ENCODE measurements around the gene RNF38. TPM values are rescaled to one million over a fixed set of nuclear protein-coding genes. Genes with fewer than 3 reads are reported as not detected.

RNF38 gene
- total and polyA plus RNA-seq, 10 donors = 9.5 to 67.1 (median 46.4) TPM

DNA sequence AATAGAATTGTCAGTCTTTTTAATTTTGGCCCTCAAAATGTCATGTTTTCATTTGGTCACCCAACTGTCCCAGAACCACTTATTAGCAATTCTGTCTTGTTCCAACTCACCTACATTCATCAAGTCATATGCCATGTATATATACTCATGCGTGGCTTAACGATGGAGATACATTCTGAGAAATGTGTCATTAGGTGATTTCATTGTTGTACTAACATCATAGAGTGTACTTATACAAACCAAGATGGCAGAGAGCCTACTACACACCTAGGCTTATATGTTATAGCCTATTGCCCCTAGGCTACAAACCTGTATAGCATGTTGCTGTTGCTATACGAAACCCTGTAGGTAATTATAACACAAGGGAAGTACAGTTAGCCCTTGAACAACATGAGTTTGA, 36.6 kb downstream of the RNF38 start:
- 95% methylated on average over 3 of the region's 3 CpGs; no CpG with 5 or more reads in 4 of the 5 donors for WGBS, 5 donors
- no peak for DNase-seq
- Histone ChIP-seq H3K4me1 (no peaks in the 10 kb centered on the region), H3K36me3 (peaks cover 0 to 100% (median 26%) of the 10 kb centered on the region in 6 donors), H3K4me3 (no peak overlapping the region), H3K27me3 (replicated peaks in 1 of 7) (no peaks in the 10 kb centered on the region), H3K27ac (no peak overlapping the region), H3K9me3 (no peaks in the 10 kb centered on the region)
- TF ChIP-seq POLR2A (IDR thresholded peaks at IDR 0.05) (no peak), POLR2AphosphoS5 (IDR thresholded peaks at IDR 0.05) (no peak)
- TF ChIP-seq, protein P1, sequence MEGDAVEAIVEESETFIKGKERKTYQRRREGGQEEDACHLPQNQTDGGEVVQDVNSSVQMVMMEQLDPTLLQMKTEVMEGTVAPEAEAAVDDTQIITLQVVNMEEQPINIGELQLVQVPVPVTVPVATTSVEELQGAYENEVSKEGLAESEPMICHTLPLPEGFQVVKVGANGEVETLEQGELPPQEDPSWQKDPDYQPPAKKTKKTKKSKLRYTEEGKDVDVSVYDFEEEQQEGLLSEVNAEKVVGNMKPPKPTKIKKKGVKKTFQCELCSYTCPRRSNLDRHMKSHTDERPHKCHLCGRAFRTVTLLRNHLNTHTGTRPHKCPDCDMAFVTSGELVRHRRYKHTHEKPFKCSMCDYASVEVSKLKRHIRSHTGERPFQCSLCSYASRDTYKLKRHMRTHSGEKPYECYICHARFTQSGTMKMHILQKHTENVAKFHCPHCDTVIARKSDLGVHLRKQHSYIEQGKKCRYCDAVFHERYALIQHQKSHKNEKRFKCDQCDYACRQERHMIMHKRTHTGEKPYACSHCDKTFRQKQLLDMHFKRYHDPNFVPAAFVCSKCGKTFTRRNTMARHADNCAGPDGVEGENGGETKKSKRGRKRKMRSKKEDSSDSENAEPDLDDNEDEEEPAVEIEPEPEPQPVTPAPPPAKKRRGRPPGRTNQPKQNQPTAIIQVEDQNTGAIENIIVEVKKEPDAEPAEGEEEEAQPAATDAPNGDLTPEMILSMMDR (IDR thresholded peaks at IDR 0.05 in 8 of 11, conservative IDR thresholded peaks at IDR 0.05 in 3 of 11) = no peak
- intact Hi-C loops (cut with DNase I; ENCODE audit: low total_unique reads) = no loop called here

DNA sequence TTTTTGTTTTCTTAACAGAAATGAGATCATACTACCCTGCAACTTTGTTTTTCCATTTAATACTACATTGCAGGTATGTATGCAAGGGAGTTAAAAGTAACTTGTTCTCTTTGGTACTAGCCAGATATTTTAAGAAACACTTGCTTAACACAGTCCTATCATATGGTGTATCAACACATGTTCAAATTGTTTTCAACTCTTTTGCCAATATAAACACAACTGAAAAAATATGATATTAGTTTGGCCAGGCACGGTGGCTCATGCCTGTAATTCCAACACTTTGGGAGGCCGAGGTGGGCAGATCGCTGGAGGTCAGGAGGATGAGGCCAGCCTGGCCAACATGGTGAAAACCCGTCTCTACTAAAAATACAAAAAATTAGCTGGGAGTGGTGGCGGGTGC, 41.6 kb downstream of the RNF38 start:
- TF ChIP-seq POLR2AphosphoS5 (IDR thresholded peaks at IDR 0.05) (no peak), POLR2A (IDR thresholded peaks at IDR 0.05) (no peak)
- TF ChIP-seq, protein P1 (IDR thresholded peaks at IDR 0.05 in 8 of 11, conservative IDR thresholded peaks at IDR 0.05 in 3 of 11) = no peak
- Histone ChIP-seq H3K4me1 (peaks cover 0 to 14% (median 0%) of the 10 kb centered on the region in 6 donors), H3K27ac (no peak overlapping the region), H3K27me3 (replicated peaks in 1 of 7) (no peaks in the 10 kb centered on the region), H3K9me3 (no peaks in the 10 kb centered on the region), H3K36me3 (peaks cover 0 to 100% (median 32%) of the 10 kb centered on the region in 6 donors), H3K4me3 (no peak overlapping the region)
- intact Hi-C loops (cut with DNase I; ENCODE audit: low total_unique reads) = no loop called here
- no peak for DNase-seq
- WGBS, 5 donors = 91 to 98% (median 96%) methylated on average over 5 of the region's 5 CpGs

DNA sequence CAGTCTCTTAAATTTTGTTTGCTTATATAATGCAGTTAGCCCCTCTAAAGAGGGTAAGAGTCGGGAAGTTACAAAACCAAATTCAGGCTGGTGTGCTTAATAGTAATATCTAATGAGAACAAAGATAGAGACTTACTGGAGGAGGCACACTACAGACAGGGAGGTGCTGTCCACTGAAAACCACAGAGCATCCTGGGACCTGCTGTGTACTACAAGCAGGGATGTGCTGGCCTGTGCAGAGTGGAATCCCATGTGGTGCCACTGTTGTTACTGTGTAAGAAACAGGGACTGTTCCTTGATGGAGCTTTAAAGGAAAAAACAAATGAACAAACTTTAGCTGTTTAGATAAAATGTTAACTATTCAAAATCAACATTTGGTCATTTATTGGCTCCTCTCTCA, 42.4 kb downstream of the RNF38 start:
- Histone ChIP-seq H3K27ac (no peak overlapping the region), H3K9me3 (no peaks in the 10 kb centered on the region), H3K36me3 (peaks cover 0 to 100% (median 36%) of the 10 kb centered on the region in 6 donors), H3K27me3 (replicated peaks in 1 of 7) (no peaks in the 10 kb centered on the region), H3K4me3 (no peak overlapping the region), H3K4me1 (peaks cover 0 to 14% (median 0%) of the 10 kb centered on the region in 6 donors)
- intact Hi-C loops (cut with DNase I; ENCODE audit: low total_unique reads) = no loop called here
- DNase-seq = no peak
- WGBS, 5 donors = 69 to 79% (median 76%) methylated on average over 1 of the region's 1 CpG
- TF ChIP-seq POLR2A (IDR thresholded peaks at IDR 0.05) = no peak
- TF ChIP-seq POLR2AphosphoS5 (IDR thresholded peaks at IDR 0.05) = no peak
- TF ChIP-seq, protein P1 (IDR thresholded peaks at IDR 0.05 in 8 of 11, conservative IDR thresholded peaks at IDR 0.05 in 3 of 11) = no peak

DNA sequence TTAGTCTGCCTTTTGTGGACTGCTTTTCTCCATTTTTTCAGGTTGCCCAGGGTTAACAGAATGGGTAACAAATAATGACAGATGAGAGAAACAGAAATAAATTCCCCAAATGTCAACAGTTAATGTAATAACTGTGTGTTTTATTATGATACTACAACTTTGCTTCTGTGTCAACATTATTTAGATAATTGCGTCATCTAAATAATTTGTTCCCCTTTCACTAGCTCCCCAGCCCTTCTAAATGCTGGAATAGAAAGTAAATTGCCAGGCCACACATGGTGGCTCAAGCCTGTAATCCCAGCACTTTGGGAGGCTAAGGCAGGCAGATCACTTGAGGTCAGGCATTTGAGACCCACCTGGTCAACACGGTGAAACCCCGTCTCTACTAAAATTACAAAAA, 53.5 kb downstream of the RNF38 start:
- H3K27me3 ChIP-seq (replicated peaks in 1 of 7) = no peaks in the 10 kb centered on the region
- WGBS, 5 donors = 80 to 90% (median 83%) methylated on average over 3 of the region's 3 CpGs
- no peak overlapping the region for H3K4me3 ChIP-seq
- TF ChIP-seq, protein P1 (IDR thresholded peaks at IDR 0.05 in 8 of 11, conservative IDR thresholded peaks at IDR 0.05 in 3 of 11) = no peak
- TF ChIP-seq POLR2AphosphoS5 (IDR thresholded peaks at IDR 0.05) (no peak), POLR2A (IDR thresholded peaks at IDR 0.05) (no peak)
- DNase-seq = no peak
- H3K4me1 ChIP-seq = peaks cover 0 to 7% (median 1%) of the 10 kb centered on the region in 6 donors
- no peaks in the 10 kb centered on the region for H3K9me3 ChIP-seq
- H3K36me3 ChIP-seq = peaks cover 4 to 100% (median 72%) of the 10 kb centered on the region in 6 donors
- H3K27ac ChIP-seq = no peak overlapping the region
- intact Hi-C loops (cut with DNase I; ENCODE audit: low total_unique reads) = no loop called here

Measured in spleen (tissue), 11 donors.